ENCODE data around the gene WDR73.

GRCh38 chr15:84690342-84690741 is 36.3 kb upstream of the WDR73 start:
- TF ChIP-seq CTCF (conservative IDR thresholded peaks at IDR 0.05) (no peak), EZH2 (IDR thresholded peaks at IDR 0.05; ENCODE audit: low read depth) (no peak)
